Activated T-cell treated with anti-CD3 and anti-CD28 coated beads for 1 hour (primary cell): ENCODE data around the gene HIF3A.
"Not testable (repeated sequence)": the region's sequence is repeated elsewhere in the genome, so short reads cannot be mapped to it uniquely, and the experiment has no call there.

Source experiments
- DNase-seq: peaks from one replicate; pipeline ENCODE4 v3.0.0-alpha.2; 2020; ENCODE audit warnings: low read depth

HIF3A gene

DNA sequence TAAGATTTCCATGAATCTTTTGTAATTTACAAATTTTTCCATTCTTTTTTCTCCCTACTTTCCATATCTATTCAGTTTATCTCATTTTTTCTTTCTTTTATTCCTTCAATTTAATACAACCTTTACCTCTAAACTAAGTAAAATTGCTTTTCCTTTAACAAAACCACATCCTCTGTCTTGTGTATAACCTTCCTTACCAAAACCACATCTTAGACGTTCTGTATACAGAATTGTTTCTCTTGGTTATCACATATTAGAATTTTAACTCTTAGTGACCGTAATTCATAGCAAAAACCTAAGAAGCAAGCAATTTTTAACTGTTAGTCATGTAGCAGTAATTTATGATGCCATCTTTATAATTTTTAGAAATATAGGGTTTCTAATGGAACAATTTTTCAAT lies 65.1 kb downstream of the HIF3A start:
- DNase-seq: no peak

DNA sequence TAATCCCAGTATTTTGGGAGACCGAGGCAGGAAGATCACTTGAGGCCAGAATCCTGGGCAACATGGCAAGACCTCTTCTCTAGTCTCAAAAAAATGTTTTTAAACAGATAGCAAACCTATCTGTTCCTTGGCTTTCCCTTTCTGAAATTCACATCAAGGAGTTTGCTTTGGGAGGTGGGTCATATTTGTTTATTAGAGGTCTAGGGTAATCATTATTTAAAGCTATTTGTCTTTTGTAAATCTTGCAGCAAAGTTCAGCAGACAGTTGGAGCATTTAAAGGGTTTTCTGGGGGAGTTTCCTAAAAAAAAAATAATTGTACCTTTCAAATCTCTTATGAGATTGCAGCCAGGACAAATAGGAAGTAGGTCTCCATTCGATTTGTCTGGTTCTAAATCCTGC lies 67.5 kb downstream of the HIF3A start:
- no peak for DNase-seq

DNA sequence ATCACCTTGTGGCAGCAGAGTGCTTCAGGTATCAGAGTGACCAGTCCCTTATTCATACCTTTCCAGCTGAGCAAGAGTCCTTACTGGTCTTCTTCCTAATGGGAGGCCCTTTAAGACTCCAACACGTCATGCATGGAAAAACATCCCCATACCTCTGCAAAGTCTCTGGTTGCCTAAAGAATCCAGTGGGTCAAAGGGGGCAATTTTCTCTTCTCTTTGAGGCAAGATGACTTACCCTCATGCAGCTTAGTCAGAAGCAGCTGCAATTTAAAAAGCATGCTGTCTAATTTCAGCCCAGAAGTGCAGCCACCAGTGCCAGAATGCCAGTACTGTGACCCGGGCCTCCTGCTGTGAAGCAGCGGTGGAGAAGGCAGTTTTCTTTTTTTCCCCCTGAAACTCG lies 68.7 kb downstream of the HIF3A start:
- no peak for DNase-seq

DNA sequence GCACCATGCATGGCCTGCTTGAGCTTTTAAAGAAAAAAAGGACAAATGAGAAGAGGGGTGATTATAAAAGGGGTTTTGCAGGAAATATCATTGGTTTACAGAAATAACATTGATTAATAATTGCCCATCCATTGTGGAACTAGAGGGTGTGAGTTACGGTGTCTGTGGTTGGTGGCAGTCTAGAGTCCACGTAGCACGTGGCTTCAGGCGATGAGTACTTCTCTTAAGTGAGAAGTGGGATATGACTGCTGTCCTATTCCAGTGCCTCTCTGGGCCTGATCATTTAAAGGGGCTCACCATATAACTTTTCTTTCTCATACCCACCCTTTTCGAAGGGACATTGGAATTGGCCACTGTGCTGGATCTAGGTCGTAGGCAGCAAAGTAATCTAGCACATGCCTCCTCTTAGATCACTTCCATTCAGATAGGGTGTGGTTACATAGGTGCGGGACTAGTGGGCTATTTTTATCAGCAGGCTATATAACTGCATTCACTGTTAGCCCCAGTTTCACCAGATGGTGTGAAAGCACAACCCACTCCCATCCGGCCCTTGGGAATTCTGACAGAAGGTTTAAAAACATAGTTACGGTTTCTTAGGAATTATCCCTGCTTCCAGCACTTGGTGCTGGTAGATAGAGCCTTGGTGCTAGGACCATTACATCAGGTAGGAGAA lies 69.9 kb downstream of the HIF3A start:
- no peak for DNase-seq

DNA sequence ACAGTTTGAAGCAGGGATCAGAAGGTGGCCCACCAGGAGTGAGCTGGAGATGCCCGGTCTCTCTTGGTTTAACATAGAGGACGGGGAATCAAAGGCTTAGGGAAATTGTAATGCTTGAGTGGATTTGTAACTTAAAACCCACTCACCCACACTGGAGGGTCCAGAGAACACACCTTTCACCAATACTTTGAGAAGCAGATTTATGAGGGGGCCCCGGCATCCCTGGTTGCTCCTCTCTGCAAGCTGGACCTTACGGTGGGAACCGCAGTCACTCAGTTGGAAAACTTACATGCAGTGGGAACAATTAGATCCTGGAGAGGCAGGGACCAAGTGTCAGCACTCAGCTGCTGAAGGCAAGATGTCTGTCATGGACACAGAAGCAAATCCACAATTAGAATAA lies 70.6 kb downstream of the HIF3A start:
- no peak for DNase-seq

DNA sequence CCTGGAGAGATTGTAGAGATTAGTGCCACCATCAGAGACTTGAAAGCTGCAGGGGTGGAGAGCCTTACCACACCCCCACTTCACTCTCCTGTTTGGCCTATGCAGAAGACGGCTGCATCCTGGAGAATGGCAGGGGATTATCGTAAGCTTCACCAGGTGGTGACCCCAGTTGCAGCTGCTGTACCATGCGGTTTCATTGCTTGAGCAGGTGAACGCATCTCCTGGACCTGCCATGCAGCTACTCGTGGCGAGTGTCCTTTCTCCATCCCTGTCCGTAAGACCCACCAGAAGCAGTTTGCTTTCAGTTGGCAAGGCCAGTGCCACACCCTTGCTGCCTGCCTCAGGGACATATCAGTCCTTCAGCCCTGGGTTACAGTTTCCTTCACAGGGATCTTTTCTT lies 71.3 kb downstream of the HIF3A start:
- DNase-seq: no peak

DNA sequence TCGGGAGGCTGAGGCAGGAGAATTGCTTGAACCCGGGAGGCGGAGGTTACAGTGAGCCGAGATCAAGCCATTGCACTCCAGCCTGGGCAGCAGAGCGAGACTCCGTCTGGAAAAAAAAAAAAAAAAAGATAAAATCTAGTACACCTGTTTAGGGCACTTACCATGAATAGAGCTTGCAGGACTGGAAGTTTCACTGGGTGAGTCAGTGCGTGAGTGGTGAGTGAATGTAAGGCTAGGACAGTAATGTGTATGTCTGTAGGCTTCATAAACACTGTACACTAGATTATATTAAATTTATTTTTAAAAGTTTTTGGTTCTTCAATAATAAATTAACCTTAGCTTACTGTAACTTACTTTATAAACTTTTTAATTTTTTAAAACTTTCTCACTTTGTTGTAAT lies 73.0 kb downstream of the HIF3A start:
- DNase-seq: no peak

DNA sequence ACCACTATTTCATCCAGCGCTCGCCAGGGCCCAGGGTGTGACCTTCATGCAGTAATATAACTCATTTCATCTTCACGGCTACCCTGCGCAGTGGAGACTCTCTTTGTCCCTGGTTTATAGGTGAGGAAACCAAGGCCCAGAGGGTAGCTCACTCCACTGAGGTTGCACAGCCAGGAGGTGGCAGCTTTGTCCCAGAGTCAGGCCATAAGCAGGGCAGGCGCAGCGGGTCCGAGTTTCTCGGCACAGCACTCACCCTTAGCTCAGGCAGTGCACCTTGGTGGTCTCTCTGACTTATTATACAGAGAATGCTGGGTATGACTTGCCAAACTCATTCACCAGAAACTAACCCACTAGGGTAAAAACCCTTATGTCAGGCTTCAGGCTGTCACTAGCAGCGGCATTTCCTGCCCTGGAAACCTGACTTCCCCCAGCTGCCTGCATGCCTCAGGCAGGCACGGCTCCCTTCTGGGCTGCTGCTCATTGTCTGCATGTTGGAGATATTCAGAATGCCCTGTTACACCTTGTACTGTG lies 74.6 kb downstream of the HIF3A start:
- no peak for DNase-seq

DNA sequence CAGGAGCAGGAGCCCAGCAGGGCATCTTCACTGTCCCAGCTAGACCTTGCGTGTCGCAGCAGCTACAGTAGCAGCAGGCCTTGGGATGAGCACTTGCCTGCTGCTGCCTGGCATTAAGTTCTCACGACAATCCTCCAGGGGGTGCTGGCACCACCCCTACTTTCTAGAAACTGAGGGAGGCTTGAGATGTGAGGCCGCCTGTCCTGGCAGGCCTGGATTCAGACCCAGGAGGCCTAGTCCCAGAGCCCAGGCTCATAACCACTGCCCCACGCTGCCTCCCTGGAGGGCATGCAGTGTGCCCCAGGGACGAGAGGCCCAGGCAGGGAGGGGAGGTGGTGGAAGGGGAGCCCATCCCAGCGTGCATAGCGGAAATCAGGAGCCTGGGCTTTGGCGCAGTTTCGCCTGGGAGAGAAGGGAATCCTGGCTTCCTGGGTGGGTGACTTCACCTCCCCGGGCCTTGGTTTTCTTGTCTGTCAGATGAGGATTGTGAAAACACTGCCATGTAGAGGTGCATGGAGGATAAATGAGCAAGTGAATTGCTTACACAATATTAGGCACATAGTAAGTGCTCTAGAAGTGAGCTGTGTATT lies 76.2 kb downstream of the HIF3A start:
- no peak for DNase-seq

DNA sequence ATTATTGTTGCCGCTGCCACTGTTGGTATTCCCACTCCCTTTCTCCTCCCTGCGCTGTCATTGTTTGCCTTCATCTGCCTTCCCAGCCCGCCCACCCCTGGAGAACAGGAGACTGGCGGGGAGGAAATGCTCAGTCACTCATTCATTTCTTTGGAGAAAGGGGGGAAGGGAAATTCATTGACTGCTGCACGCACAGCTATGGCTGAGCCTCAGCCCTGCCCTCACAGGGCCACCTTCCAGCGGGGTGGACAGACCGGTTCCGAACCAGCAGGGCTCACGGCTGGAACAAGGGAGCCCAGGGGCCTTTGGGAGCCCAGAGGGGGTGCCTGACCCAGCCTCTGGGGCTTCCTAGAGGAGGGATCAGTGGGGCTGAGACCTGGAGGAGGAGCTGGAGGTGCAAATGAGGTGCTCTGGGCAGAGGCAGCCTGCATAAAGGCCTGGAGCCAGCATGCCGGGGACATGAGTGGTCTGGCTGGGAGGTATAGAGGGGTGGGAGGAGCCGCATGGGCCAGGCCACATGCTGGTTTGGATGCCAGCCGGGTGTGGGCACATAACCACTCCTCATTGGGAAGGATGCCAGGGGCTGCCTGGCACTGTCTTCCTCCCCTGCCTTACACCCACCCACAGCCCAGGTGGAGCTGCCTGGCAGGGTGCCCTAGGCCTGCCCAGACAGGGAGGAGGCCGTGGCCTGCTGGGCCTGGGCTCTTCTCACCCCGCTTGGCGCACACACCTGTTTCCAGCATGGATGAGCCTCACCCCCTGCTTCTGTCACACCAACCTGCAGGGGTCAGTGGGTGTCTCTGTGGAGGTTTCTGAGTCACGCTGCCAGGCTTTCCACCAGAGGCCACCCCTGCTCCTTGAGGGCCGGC lies 76.9 kb downstream of the HIF3A start:
- no peak for DNase-seq

DNA sequence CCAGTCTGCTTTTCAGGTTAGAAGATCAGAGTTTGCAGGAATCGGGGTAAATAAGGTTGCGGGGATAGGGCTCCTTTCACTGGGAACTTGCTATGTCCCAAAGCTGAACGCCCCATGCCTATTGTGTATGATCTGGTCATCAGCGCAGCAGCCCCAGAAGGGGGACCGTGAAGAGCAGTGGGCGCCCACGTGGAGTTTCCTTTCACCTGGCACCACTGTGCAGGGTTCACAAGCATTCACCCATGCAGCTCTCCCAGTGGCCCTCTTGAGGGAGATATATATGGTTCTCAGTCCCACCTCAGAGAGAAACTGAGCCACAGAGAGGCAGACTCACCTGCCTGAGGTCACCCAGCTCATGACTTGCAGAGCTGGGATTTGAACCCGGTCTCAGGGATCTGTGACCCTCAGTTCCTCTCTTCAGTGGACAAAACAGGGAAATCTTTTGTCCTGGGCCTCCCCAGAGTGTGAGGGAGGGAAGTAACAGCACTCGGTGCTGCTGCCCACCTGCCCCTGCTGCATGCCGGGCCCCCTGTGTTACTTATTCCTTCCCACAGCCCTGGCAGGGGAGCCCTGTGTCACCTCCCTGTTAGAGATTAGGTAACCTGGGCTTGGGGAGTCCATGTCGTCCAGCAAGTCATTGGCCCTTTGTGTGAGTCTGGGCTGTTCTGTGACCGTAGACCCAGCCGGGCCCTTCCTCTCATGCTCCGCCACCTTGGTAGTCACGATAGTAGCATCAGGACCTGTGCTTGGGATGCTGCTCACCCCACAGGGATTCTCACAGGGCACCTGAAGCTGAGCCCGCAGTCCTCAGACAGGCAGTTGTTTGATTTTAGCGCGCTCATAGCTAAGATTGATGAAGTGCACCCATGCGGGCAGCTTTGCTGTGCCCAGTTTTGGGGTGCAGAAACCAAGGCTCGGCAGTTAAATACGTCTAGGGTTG lies 78.0 kb downstream of the HIF3A start:
- DNase-seq: no peak

DNA sequence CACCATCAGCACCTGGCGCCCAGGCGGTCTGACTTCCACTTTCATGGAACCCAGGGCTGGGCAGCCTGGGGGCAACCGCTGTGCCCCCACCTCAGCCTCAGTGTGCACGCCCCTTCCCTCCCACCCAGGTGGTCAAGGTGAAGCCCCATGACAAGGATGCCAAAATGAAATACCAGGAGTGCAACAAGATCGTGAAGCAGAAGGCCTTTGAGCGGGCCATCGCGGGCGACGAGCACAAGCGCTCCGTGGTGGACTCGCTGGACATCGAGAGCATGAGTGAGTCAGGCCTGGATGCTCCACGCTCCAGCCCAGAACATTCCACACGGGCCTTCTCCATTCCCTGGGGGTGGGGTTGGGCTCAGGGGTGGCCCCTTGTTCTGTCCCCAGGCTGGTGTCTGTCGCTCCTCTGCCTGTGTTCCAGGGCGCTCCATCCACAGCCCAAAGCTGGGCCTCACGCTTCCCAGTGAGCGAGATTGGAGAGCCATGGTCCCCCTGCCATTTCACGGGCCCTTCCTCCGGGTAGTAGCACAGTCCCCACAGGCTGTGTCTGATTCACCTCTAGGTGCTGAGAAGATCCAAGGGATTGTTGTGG lies 78.7 kb downstream of the HIF3A start:
- DNase-seq: not testable (repeated sequence)

DNA sequence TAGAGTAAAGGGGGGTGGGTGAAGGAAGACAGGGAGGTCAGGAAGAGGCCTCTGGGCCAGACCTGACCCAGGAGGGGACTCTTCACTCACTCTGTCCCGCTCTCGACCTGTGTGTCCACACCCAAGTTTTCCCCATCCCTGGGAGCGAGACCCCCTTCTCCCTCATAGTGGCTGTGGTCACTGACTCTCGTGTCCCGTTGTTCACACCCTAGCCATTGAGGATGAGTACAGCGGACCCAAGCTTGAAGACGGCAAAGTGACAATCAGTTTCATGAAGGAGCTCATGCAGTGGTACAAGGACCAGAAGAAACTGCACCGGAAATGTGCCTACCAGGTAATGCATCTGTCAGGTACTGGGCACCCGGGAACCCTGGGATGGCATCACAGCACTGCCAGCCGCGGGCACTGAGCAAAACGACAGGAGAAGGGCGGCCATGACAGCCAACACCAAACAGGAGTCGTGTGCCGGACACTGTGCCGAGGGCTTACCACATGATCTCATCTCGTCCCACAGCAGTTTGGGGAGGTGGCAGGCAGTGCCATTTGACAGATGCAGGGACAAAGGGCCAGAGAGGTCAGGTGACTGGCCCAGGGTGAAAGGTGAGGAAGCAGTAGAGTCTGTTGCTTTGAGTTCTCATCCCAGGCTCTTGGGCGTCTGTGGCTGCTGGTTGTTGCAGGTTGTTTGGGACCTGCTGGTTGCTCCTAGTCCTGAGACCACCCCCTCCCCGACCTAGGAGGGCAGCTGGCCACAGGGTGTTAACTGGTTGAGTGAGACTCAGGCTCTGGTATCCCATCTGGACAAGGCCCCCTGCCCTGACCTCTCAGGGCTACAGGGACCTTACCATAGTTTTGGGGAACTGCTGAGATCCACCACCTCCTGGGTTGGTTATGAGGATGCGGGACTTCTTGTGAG lies 79.7 kb downstream of the HIF3A start:
- no peak for DNase-seq

DNA sequence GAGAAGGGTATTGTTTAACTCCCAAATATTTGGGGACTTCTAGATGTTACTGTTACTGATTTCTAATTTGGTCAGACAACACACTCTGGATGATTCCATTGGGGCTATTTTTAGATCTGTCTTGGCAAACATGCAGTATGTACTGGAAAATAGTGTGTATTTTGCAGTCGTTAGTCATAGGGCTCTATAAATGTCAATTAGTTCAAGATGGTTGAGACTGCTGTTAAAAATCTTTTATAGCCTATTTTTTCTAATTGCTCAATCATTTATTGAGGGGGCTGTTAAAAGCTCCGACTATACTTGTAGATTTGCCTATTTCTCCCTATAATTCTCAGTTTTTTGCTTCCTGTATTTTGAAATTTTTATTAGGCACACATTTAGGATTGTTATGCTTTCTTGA lies 81.4 kb downstream of the HIF3A start:
- DNase-seq: no peak

DNA sequence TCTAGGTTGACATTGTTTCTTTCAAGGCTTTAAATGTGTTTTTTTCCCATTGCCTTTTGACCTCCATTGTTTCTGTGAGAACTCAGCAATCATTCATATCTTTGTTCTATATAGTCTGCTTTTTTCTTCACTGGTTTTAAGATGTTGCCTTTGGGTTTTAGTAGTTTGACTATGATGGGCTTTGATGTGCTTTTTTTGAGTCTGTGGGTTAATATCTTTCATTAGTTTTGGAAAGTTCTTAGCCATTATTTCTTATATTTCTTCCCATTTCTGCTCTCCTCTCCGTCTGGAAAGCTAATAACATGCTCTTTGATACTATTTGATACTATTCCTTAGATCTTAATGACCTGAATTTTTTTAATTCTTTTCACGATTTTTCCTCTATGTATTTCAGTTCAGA lies 83.8 kb downstream of the HIF3A start:
- DNase-seq: no peak

DNA sequence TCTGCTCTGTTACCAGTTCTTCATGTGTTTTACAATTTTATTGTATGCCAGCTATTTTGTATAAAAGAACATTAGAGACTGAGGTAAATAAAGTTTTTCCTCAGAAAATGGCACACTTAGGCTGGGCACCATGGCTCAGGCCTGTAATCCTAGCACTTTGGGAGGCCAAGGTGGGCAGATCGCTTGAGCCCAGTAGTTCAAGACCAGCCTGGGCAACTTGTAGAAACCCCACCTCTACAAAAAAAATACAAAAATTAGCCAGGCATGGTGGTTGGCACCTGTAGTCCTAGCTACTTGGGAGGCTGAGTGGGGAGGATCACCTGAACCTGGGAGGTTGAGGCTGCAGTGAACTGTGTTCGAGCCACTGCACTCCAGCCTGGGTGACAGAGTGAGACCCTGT lies 84.5 kb downstream of the HIF3A start:
- DNase-seq: no peak

DNA sequence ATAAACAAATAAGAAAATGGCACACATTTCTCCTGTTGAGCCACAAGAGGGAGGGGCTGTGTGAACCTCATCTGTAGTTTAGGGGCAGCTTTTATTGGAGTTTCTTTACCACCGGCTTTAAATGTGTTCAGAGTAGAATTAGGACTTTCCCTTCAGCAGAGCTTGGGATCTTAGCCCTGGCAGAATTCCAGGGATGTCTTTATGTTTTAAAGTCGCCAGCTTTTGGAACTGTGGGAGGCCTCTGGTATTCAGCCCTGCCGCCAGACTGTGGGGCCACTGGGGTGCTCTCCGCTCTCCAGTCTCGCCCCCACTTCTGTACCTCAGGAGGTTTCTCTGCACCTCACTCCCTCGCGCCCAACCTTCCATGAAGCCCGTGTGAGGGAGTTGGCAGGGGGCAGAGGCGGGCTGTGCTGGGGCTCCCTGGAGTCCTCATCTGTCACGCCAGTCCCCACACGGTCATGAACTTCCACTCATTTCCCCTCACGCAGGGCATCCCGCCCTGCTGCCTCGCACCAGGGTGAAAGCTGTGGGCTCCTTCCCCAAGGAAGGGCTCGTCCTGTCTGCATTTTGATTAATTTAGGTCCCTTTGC lies 85.0 kb downstream of the HIF3A start:
- no peak for DNase-seq

DNA sequence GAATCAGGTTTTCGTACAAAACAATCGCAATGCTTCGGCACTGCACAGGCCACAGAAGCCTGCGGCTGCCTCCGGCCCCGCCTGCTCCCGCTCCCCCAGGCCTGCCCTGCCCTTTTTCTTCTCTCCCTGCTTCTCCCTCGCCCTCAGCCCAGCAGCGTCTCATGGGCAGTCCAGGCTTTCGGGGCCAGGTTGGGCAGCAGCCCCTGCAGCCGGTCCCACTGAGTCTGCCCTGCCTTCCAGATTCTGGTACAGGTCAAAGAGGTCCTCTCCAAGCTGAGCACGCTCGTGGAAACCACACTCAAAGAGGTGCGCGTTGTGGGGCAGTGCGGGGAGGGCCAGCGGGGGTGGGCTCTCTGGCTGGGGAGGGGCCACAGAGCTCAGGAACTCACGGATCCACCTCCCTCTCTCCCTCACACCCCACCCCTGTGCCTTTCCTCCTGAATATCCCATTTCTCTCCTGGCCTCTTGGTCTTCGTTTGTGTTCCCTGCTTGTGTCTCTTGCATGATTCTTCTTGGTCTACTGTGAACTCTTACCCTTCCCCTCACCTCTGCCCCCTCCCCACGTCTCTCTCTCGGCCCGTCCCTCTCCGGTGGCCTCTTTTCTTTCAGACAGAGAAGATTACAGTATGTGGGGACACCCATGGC lies 86.5 kb downstream of the HIF3A start:
- DNase-seq: no peak

DNA sequence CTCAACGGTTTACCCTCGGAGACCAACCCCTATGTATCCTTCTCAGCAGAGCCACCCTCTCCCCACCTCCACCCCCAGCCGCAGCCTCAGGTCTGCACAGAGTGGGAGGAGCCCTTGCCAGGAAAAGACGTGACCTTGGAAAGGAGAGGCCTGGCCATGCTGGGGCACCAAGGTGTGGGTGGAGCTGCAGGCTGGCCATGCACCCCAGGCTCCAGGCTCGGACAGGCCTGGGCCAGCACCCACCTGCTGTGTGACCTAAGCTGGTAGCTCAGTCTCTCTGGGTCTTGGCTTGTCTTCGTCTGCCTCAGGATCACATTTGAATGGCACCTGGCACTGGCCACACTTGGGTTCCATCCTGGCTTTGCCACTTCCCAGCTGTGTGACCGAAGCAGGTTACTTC lies 87.0 kb downstream of the HIF3A start:
- no peak for DNase-seq

DNA sequence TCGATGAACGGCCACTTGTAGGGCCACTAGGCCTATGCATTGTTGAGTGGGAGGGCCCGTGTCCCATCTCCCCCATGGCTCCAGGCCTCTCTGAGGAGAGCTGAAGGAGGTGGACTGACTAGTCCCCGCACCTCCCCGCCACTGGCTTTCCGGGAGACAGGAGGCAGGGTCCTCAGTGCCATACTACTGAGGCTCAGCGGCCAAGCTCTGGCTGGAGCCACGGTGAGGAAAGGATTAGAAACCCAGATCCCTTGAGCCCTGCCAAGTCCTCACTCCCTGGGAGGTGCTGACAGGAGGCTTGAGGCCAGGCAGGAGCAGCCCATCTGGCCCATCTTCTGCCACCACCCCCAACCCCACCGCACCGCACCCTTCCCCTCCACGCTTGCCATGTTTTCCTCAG lies 87.6 kb downstream of the HIF3A start:
- no peak for DNase-seq
